Spleen (tissue), 11 donors: Measurements from ENCODE around the gene HTRA2. TPM values are rescaled to one million over a fixed set of nuclear protein-coding genes. Genes with fewer than 3 reads are reported as not detected.

ENCODE experiments used
- DNase-seq: peaks from one replicate; pipeline ENCODE4 v3.0.0-alpha.2; 2020
- H3K27ac ChIP-seq, 8 donors: fragments of 200-600 bp; sonication (generic) in 7 of 8; 1 replicate in 4 of 8; 2 replicates in 4 of 8; pipeline versions ENCODE4 v1.5.0 to v1.8.0; 2016 to 2021; ENCODE audit warnings: inconsistent platforms in 4 of 8, mild to moderate bottlenecking in 4 of 8, moderate library complexity in 1 of 8
- H3K27me3 ChIP-seq, 7 donors: fragments of 200-600 bp; sonication (generic) in 6 of 7; replicated peaks in 1 of 7; 1 replicate in 4 of 7; 2 replicates in 3 of 7; pipeline versions ENCODE4 v1.5.0 to v1.8.0; 2016 to 2021; ENCODE audit warnings: inconsistent platforms in 3 of 7, mild to moderate bottlenecking in 1 of 7
- H3K36me3 ChIP-seq, 6 donors: fragments of 200-600 bp; sonication (generic) in 5 of 6; 1 replicate in 4 of 6; 2 replicates in 2 of 6; pipeline versions ENCODE4 v1.5.0 to v1.8.0; 2016 to 2021; ENCODE audit warnings: inconsistent platforms in 2 of 6
- H3K4me1 ChIP-seq, 6 donors: fragments of 200-600 bp; sonication (generic) in 5 of 6; 1 replicate in 3 of 6; 2 replicates in 3 of 6; pipeline versions ENCODE4 v1.5.0 to v1.8.0; 2016 to 2021; ENCODE audit warnings: inconsistent platforms in 3 of 6
- H3K4me3 ChIP-seq, 8 donors: fragments of 200-600 bp; sonication (generic) in 7 of 8; 1 replicate in 4 of 8; 2 replicates in 4 of 8; pipeline versions ENCODE4 v1.5.0 to v1.8.0; 2016 to 2021; ENCODE audit warnings: inconsistent platforms in 4 of 8, mild to moderate bottlenecking in 4 of 8, moderate library complexity in 2 of 8
- H3K9me3 ChIP-seq, 8 donors: fragments of 200-600 bp; sonication (generic) in 7 of 8; 1 replicate in 4 of 8; 2 replicates in 4 of 8; pipeline versions ENCODE4 v1.5.0 to v1.8.0; 2016 to 2021; ENCODE audit warnings: inconsistent platforms in 4 of 8
- POLR2A ChIP-seq, 3 donors: fragments of 450-650 bp; IDR thresholded peaks; one replicate each; pipeline ENCODE4 v1.5.1; 2017; ENCODE audit warnings: antibody characterized with exemption in 3 of 3, mild to moderate bottlenecking in 1 of 3
- POLR2AphosphoS5 ChIP-seq, 3 donors: sonication (generic); formaldehyde crosslinking; IDR thresholded peaks; one replicate each; pipeline ENCODE4 v1.5.1; 2017; ENCODE audit warnings: antibody characterized with exemption in 3 of 3
- WGBS, 5 donors: extraction: QIAGEN DNeasy Blood & Tissue Kit in 3 of 5; methylation state at CpG; one replicate each; pipeline versions ENCODE4 v1.1.5 to v1.1.7; 2013 to 2018; 5-methylcytosine and 5-hydroxymethylcytosine counted together
- intact Hi-C: fragments of 100-400 bp; cut with DNase I; formaldehyde crosslinking; loops from one replicate; pipeline ENCODE4 v1.15.0; 2023; ENCODE audit warnings: low total_unique reads
- polyA plus RNA-seq, 3 donors: library from polyadenylated mRNA; stranded (reverse); fragments of 200-250 nt; gene quantifications; one replicate each; pipeline ENCODE4 v1.2.1, GENCODE V29; 2013
- total RNA-seq, 7 donors: library from RNA; depleted of rRNA in 3 of 7; stranded (reverse); fragments of >200 nt in 3 of 7; fragmentation: NEBNext Ultra II Directional in 4 of 7; extraction: Animal tissue kit (Norgen Biotek cat#: 25700) in 4 of 7; gene quantifications; one replicate each; pipeline versions ENCODE4 v1.1.0 to v1.2.1, GENCODE V29; 2016 to 2021
- TF ChIP-seq, protein P1 (sequence below), 11 experiments: fragments of 200-600 bp in 7 of 11; fragments of 450-650 bp in 4 of 11; sonication (generic) in 4 of 11; IDR thresholded peaks in 8 of 11; conservative IDR thresholded peaks in 3 of 11; 1 replicate in 7 of 11; 2 replicates in 4 of 11; pipeline versions ENCODE4 v1.4.0 to v1.8.0; 2016 to 2021; ENCODE audit warnings: antibody characterized with exemption in 11 of 11, inconsistent platforms in 4 of 11, mild to moderate bottlenecking in 1 of 11
- donor health status: healthy with polysubstance abuse.
- donor health status: DM: no; HTN: no; CAD: no; lungs with moderate emphysema.
- donor health status: DM: no; HTN: no; CAD: no.
- donor health status: Bipolar disorder and iron deficiency.
- donor health status: healthy.
- donor health status: DM: no; HTN: no; CAD: no.
- donor health status: DM: yes; HTN: yes; CAD: no.

The HTRA2 gene
- total and polyA plus RNA-seq, 10 donors = 34.2 to 58.7 (median 42.9) TPM

DNA sequence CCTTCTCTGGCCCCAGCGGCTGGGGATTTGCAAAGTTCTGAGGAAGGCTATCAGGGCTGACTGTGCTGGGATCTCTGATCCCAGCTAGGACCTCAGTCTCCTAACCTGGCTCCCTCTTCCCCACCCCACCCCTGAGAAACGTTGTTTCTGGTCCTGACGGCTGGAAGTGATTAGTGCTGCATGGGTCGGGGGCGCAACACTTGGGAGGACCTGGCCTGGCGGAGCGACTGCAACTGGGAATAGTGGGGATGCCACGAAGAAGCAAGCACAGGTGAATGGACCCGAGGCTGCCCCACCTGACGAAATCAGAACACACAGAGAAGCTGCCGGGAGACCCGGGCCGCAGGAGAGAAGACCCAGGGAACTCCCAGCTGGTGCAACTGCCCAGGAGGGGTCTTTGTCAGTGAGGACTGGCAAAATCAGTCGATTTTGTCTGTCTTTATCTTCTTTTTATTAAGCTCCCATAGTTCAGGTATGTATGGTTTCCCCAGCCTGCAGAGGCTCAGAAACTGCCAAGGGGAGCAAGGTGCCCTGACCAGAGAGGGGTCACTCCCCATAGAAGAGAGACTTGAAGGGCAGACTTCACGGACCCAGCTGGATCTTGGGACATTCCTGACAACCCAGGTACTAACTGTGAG is 29.7 kb upstream of the HTRA2 start:
- TF ChIP-seq, protein P1, sequence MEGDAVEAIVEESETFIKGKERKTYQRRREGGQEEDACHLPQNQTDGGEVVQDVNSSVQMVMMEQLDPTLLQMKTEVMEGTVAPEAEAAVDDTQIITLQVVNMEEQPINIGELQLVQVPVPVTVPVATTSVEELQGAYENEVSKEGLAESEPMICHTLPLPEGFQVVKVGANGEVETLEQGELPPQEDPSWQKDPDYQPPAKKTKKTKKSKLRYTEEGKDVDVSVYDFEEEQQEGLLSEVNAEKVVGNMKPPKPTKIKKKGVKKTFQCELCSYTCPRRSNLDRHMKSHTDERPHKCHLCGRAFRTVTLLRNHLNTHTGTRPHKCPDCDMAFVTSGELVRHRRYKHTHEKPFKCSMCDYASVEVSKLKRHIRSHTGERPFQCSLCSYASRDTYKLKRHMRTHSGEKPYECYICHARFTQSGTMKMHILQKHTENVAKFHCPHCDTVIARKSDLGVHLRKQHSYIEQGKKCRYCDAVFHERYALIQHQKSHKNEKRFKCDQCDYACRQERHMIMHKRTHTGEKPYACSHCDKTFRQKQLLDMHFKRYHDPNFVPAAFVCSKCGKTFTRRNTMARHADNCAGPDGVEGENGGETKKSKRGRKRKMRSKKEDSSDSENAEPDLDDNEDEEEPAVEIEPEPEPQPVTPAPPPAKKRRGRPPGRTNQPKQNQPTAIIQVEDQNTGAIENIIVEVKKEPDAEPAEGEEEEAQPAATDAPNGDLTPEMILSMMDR (IDR thresholded peaks at IDR 0.05 in 8 of 11, conservative IDR thresholded peaks at IDR 0.05 in 3 of 11) = no peak
- TF ChIP-seq POLR2A (IDR thresholded peaks at IDR 0.05) (no peak), POLR2AphosphoS5 (IDR thresholded peaks at IDR 0.05) (no peak)
- Histone ChIP-seq H3K36me3 (peaks cover 0 to 11% (median 7%) of the 10 kb centered on the region in 6 donors), H3K4me1 (peaks cover 24 to 71% (median 63%) of the 10 kb centered on the region in 6 donors), H3K27ac (no peak overlapping the region), H3K27me3 (peaks cover 9 to 79% (median 42%) of the 10 kb centered on the region in 7 donors), H3K4me3 (peak overlapping the region in 3 of 8 donors; percentile 50 to 68 (median 52)), H3K9me3 (no peaks in the 10 kb centered on the region)
- 52 to 73% (median 56%) methylated on average over 15 of the region's 15 CpGs for WGBS, 5 donors
- intact Hi-C loops = loop anchor here (5.0 kb wide), 1 partner anchor 87 kb away; no protein-coding TSS in a partner anchor
- DNase-seq = peak; percentile 49

DNA sequence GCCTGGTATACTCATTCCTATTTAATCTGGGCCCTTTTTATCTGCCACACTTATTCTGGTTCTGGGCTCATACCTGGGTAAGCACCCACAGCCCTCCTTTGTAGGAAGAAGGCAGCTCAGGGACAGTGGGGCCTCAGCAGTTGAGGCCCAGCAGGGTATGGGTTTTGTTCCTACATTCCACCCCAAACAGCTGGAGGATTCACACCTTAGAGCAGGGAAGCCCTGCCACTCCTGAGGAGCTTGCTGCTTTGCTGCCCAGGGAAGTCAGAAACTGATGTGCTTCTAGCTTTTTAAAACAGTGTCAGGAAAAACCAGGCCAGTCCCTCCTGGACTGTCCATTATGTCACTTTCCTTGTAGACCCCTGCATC is 29.2 kb upstream of the HTRA2 start:
- no peaks in the 10 kb centered on the region for H3K9me3 ChIP-seq
- peaks cover 28 to 76% (median 68%) of the 10 kb centered on the region in 6 donors for H3K4me1 ChIP-seq
- H3K36me3 ChIP-seq = peaks cover 0 to 16% (median 12%) of the 10 kb centered on the region in 6 donors
- TF ChIP-seq POLR2AphosphoS5 (IDR thresholded peaks at IDR 0.05) (no peak), POLR2A (IDR thresholded peaks at IDR 0.05) (no peak)
- TF ChIP-seq, protein P1 (IDR thresholded peaks at IDR 0.05 in 8 of 11, conservative IDR thresholded peaks at IDR 0.05 in 3 of 11) = no peak
- intact Hi-C loops = loop anchor here (5.0 kb wide), 1 partner anchor 87 kb away; no protein-coding TSS in a partner anchor
- peaks cover 9 to 79% (median 42%) of the 10 kb centered on the region in 7 donors for H3K27me3 ChIP-seq
- no peak overlapping the region for H3K27ac ChIP-seq
- no peak overlapping the region for H3K4me3 ChIP-seq
- peak; percentile 18 for DNase-seq

DNA sequence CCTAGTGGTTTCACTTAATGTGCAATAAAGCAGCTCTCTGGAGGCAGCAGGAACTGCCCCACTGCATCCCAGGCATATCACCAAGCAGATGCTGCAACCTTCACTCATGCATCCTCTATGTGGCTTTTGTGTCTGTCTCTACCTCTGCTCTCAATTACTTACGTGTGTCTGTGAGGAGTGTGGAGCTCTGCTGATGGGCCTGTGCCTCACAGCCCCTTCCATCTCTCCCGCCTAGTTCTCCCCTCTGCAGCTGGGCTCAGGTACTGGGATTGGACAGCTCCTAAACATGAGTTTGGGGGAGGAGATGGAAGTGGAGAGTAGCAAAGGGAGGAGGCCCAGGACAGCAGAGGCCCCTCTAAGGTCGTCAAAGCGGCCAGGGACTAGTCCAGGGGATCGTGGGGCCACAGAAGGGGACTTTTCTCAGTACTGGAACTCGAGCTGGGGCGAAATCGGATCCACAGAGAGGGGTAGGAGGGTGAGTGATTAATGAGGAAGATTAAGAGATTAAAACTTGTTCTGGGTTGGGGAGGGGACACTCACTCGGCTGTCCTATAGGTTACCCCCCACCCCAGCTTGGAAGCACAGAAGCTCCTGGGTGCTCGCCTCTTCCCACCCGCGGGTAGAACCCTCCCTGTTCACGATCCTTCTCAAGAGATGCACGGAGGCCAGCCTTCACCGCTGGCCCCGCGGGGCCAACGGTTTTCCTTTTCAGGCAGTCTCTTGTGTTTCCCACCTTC is 28.2 kb upstream of the HTRA2 start:
- Histone ChIP-seq H3K36me3 (peaks cover 0 to 23% (median 16%) of the 10 kb centered on the region in 6 donors), H3K27me3 (peaks cover 9 to 79% (median 42%) of the 10 kb centered on the region in 7 donors), H3K27ac (no peak overlapping the region), H3K4me3 (peak overlapping the region in 1 of 8 donors; percentile 90), H3K9me3 (no peaks in the 10 kb centered on the region), H3K4me1 (peaks cover 37 to 86% (median 77%) of the 10 kb centered on the region in 6 donors)
- TF ChIP-seq, protein P1 (IDR thresholded peaks at IDR 0.05 in 8 of 11, conservative IDR thresholded peaks at IDR 0.05 in 3 of 11) = no peak
- TF ChIP-seq POLR2AphosphoS5 (IDR thresholded peaks at IDR 0.05) (no peak), POLR2A (IDR thresholded peaks at IDR 0.05) (no peak)
- WGBS, 5 donors = 72 to 81% (median 73%) methylated on average over 18 of the region's 18 CpGs
- intact Hi-C loops = loop anchor here (5.0 kb wide), 1 partner anchor 86 kb away; no protein-coding TSS in a partner anchor
- peak; percentile 58 for DNase-seq
